AG04450 (cell line): Measurements from ENCODE around the gene GLTP. TPM values are rescaled to one million over a fixed set of nuclear protein-coding genes. Genes with fewer than 3 reads are reported as not detected.

Experiments used
- CTCF ChIA-PET: fragments of 300-600, 350-600 bp; formaldehyde crosslinking; extraction: SDS; loops from one replicate; lab custom pipeline; 2022; ENCODE audit warnings: antibody characterized with exemption, inconsistent platforms; lab: Charles Lee
- POLR2A ChIA-PET: fragments of 350-600 bp; formaldehyde crosslinking; extraction: SDS; loops from one replicate; lab custom pipeline; 2021; ENCODE audit warnings: antibody characterized with exemption, inconsistent platforms; lab: Yijun Ruan, JAX
- DNase-seq: peaks from one replicate; pipeline ENCODE4 v3.0.0-alpha.2; 2011; ENCODE audit warnings: low read depth, low spot score
- H3K27ac ChIP-seq: one replicate; pipeline ENCODE4 v1.5.1; 2012; ENCODE audit warnings: low read depth, low read length, control low read depth
- H3K27me3 ChIP-seq: one replicate; pipeline ENCODE4 v1.6.0; 2012; ENCODE audit warnings: low read length; ENCODE audit not compliant: control insufficient read depth, insufficient read depth
- H3K4me3 ChIP-seq: 2 replicates; pipeline ENCODE4 v1.5.1; 2011; ENCODE audit warnings: mild to moderate bottlenecking, low read depth, low read length, control low read depth
- H3K9me3 ChIP-seq: 2 replicates; pipeline ENCODE4 v1.5.1; 2012; ENCODE audit warnings: low read length; ENCODE audit not compliant: control insufficient read depth, insufficient read depth
- polyA plus RNA-seq: library from polyadenylated mRNA; depleted of rRNA; stranded (reverse); fragments of >200 nt; gene quantifications from 2 replicates; pipeline ENCODE4 v1.2.3, GENCODE V29; 2011; rRNA removed
- small RNA-seq: library from RNA; depleted of rRNA; stranded (forward); fragments of <200 nt; gene quantifications from one replicate; pipeline ENCODE3, GENCODE V24; 2012; ENCODE audit warnings: low read depth; ENCODE audit not compliant: insufficient read length
- TF ChIP-seq, protein P1 (sequence below): IDR thresholded peaks from 2 replicates; pipeline ENCODE4 v1.5.1; 2011; ENCODE audit warnings: low read depth, low read length, control low read depth, inconsistent platforms

GLTP gene
- polyA plus RNA-seq, 1 experiment = 30.3 TPM

- CTCF ChIA-PET = interaction anchor here (6.1 kb wide), 1 partner anchor 42 kb away, joined by 134 read pairs; no protein-coding TSS in a partner anchor
- H3K27ac ChIP-seq = no peak overlapping the region
- TF ChIP-seq, protein P1, sequence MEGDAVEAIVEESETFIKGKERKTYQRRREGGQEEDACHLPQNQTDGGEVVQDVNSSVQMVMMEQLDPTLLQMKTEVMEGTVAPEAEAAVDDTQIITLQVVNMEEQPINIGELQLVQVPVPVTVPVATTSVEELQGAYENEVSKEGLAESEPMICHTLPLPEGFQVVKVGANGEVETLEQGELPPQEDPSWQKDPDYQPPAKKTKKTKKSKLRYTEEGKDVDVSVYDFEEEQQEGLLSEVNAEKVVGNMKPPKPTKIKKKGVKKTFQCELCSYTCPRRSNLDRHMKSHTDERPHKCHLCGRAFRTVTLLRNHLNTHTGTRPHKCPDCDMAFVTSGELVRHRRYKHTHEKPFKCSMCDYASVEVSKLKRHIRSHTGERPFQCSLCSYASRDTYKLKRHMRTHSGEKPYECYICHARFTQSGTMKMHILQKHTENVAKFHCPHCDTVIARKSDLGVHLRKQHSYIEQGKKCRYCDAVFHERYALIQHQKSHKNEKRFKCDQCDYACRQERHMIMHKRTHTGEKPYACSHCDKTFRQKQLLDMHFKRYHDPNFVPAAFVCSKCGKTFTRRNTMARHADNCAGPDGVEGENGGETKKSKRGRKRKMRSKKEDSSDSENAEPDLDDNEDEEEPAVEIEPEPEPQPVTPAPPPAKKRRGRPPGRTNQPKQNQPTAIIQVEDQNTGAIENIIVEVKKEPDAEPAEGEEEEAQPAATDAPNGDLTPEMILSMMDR = no peak
- POLR2A ChIA-PET = no interaction called here
- H3K9me3 ChIP-seq = no peaks in the 10 kb centered on the region
- no peaks in the 10 kb centered on the region for H3K27me3 ChIP-seq
- no peak for DNase-seq
- H3K4me3 ChIP-seq = no peak overlapping the region
Observed at GRCh38 chr12:109802828-109803227, 77.5 kb downstream of the GLTP start.

Small RNAs within 50 kb of the gene (small RNA-seq; reads per million reads assigned to genes)
- gene MIR4497 (not detected), gene RN7SL441P (not detected)

Other genes starting within 250 kb of the GLTP start
- 0.15 and 0.16 TPM in 2 replicates for gene FAM222A, start 166.7 kb downstream of the GLTP start, polyA plus RNA-seq
- 5.2 and 6.8 TPM in 2 replicates for gene TRPV4, start 47.1 kb downstream of the GLTP start, polyA plus RNA-seq
- 7.6 and 9.1 TPM in 2 replicates for gene TCHP, start 19.7 kb upstream of the GLTP start, polyA plus RNA-seq
- 57.9 and 62.0 TPM in 2 replicates for gene GIT2, start 115.8 kb upstream of the GLTP start, polyA plus RNA-seq
- 202 and 246 TPM in 2 replicates for gene ANKRD13A, start 118.9 kb upstream of the GLTP start, polyA plus RNA-seq
- gene C12orf76, start 168.0 kb upstream of the GLTP start, polyA plus RNA-seq = 9.2 and 11.4 TPM in 2 replicates
- gene IFT81, start 243.8 kb upstream of the GLTP start, polyA plus RNA-seq = 13.3 and 22.1 TPM in 2 replicates